TTC549 (cell line): ENCODE results near the gene ARID1B.

Experiments
- FAIRE-seq: peaks from 2 replicates; lab custom pipeline; 2012; peaks lifted over from hg19 to GRCh38; lab: Jason Lieb, UNC

Gene ARID1B

DNA sequence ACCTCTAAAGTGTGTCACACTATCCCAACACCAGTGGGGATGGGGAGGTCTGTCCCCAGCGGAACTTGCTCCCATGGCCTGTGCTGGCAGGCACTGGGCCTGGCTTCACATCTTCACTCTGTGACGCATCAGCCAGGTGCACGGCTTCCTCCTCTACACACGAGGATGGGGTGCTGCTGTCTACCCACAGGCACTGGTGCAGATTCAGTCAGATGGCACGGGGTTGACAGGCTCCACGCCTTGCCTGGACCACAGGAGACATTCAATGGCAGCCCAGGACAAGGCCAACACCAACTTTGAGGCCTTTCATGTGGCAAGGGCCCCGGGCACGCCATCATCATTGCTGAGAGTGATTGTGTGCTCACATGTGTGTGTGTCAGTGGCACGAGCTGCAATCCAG lies 453.7 kb downstream of the ARID1B start:
- no peak for FAIRE-seq

DNA sequence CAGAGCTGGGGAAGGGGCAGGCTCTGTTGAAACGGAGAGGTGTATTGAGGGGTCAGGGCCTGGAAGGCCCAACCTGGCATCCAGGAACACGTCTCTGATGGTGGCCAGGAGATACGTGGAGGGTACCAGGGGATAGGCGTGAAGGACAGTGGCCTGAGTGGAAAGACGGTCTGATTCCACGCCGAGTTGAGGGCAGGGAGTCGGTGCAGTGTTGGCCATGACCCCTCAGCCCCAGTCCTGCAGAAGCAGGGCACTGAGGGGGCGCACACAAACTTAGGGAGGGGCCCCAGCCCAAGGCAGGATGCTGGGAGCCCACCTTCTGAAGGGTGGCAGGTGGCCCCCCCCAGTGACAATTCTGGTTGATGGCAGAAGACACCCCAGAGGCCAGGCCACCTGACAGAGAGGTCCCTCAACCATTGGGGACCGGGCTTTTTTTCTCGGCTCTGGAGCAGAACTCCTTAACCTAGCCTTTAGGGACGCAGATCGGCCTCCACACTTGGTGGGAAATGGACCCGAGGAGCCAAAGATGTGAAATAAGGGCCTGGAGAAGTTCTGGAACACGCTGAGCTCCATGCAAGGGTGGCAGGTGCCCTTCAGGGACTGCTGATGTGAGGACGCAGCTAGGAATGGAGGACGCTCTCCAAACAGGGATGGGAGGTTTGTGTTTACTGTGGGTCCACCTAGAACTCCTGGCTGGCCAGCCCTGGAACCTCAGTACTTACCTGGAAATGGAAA lies 455.1 kb downstream of the ARID1B start:
- no peak for FAIRE-seq

DNA sequence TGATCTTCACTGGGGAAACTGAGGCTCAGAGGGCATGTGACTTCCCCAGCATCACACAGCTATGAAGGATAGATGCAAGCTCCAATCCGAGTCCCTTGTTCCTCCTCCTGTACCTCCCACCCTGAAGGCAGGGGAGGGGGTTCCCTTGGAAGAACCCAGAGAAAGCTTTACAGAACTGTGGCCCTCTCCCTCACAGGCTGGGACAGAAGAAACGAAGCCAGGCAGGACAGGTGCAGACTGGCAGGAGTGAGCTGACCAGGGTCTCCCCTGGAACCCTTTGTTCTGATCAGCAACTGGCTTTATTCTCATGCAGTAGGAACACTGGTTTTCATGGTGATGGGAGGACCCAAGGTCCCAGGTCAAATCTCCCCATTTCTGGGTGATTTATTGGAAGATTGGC lies 456.0 kb downstream of the ARID1B start:
- no peak for FAIRE-seq

DNA sequence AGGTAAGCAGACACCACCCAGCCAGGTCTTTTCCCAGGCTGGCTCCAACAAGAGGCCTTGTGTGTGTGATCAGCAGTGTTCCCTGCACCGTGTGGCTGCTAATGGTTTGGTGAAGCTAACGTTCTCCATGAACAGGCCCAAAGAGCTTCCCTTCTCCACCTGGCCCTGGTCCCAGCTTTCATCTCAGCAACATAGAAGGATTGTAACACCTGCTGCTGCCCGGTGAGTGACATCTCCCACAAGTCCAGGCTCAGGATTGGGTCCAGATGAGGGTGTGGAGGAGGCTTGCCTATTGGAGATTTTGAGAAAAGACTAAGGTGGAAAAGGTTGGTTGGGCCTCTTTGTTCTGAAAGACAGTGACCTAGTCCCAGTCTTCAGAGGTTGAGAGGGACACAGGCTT lies 456.5 kb downstream of the ARID1B start:
- FAIRE-seq = no peak

DNA sequence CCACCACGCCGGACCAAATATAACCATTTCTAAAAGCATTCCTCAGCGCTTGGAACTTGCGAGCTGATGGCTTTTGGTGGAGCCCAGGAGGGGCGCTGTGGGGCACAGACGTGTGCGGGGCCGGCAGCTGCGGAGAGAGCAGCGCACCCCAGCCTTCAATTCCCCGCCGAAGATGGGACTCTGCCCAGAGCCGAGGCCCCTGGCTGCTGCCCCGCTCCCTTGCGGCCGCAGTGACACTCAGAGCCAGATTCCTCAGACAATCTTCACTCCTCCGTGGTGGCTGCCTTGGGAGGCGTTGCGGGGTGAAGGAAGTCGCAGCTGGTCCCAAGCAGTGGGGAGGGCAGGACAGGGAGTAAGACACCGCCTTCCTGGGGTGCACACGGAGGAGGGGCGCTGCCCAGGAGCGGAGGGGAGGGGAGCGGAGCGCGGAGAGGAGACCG lies 458.4 kb downstream of the ARID1B start:
- no peak for FAIRE-seq

DNA sequence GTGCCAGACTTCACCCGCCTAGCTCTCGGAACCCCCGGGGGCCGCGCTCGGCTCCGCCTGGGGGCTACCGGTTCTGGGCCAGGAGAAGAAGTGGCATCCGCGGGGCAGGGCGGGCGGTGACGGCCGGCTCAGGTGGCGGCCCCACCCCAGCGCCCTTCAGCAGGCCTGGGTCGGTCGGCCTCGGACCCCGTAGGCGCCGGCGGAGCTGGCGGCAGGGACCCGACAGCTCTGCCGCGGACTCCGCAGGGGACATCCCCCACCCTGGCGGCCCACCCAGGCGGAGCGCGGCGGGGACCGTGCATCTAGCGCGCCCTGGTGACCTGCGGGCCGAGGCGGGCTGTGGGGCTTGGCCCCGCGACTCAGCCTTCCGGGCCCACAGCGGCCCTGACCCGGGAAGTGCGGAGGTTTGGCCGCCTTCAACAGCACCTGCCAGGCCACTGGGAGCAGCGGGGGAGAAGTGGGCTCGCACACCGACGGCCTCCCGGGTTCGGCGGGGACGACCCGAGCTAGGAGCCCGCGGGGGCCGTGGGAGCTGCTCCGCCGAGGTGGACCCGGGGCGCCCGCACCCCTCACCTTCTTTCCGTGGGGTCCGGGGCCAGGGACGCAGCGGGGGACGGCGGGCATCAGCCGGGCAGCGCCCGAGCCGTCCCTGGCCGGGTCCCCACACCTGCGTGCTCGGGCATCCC lies 459.0 kb downstream of the ARID1B start:
- no peak for FAIRE-seq

DNA sequence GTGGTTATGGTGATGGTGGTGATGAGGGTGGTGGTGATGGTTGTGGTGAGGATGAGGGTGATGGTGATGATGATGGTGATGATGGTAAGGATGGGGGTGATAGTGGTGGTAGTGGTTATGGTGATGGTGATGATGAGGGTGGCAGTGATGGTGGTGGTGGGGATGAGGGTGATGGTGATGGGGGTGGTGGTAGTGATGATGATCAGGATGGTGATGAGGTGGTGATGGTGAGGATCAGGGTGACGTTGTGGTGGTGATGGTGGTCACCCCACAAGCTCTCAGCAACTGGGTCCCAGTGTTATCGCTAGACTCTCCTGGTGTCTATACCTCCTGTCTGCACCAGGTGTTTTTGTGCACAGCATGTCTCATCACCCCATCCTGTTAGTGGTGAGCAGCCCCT lies 461.2 kb downstream of the ARID1B start:
- FAIRE-seq = no peak

DNA sequence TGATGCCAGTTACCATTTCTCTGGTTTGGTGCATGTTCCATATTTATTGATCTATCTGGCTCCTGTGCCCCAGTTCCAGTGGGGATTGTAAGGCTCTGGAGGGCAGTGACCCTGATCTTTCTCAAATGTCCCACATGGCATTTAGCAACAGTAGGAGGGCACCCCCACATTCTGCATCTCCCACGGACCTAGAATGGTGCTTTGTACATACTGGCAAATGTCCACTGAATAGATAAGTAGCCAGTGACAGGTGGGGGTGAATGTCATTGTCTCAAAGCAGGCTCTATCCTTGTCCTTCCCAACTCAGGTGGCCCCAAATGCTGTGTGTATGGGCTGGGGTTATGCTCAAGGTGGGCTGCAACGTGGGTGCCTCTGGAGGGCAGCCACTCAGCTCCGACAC lies 462.0 kb downstream of the ARID1B start:
- no peak for FAIRE-seq

DNA sequence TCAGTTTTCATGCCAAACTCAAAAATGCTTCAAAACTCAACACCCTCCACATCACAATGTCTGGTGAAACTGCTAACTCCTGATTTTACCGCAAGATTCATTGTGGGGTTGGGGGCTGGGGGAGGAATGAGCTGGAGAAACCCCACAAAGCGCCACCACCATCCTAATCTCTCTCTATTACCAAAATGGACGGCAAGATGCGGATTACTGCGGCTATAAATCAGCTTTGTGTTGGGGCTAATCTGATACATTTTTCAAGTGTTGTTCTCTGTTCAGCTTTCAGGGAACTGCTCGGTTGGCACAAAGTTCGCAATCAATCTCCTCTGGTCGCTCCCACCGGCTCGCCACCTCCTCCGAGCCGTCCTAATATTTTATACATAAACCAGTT lies 462.5 kb downstream of the ARID1B start:
- no peak for FAIRE-seq

DNA sequence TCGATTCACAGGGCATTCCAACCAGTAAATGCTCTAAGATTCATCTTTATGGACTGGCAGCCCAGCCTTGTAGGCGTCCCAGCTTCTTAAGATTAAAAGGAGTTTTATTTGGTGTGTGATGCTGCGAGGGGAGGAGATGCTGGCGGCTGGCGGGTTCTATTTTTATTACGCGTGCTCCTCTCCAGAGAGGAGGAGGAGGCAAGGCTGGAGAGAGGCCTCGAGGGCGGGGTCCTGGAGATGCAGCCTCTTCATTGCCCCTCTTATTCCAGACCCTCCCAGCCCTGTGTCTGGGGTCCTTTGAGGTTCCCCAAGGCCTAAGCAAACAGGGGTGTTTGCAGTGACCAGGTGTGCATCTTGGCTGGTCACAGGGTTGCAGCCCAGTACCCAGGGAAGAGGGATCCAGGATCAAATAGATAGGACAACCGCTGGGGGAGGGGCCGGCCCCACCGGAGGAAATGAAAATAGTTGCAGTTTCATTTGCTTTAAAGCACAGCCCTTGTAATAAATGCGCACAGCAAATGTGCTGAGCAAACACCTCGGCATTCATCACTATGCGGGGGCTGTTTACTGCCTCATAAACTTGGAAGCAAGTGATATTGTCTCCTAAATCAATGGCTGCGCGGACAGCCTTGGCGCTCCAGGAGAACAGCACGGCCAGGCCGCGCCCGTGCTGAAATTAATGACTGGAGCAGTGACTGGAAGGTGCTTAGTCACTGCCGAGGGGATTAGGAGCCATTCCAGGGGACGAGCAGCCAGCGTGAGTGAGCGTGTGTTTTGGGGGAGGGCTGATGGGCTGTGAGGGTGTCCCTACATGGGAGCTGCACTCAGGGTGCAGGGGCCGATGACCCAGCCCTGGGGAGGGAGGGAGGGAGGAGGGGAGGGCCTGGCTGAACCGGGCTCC lies 463.1 kb downstream of the ARID1B start:
- FAIRE-seq = no peak

DNA sequence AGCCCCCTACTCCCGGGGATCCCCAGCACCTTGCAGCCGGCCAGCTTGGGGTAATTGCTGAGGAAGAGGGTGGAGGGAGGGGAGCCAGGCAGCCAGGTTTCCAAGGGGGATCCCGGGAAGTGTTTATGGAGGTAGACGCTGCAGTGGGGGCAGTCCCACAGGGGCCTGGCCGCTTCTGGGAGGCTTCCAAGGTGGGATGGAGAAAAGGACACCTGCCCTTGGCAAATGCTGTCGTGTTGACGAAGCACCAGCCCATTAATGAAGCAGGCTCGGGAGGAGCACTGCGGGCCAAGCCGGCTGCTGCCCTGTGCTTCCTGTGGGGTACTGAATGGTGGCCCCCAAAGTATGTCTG lies 463.8 kb downstream of the ARID1B start:
- no peak for FAIRE-seq

DNA sequence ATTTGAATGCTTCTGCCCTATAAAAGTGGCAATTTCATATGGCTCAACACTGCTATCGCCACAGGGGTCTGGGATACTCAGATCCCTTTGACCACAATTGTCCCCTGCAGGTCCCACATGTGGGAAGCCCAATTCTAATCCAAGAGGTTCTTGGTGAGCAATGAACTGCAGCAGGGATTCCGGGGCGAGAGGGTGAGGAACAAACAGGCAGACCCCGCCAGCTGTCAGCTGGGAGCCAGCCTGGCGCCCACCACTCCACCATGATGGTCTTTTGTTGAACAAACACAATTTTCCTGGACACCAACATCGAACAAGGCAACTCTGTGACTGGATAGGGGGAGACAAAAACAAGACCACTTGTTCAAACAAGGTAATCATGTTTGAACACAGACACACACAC lies 465.6 kb downstream of the ARID1B start:
- FAIRE-seq = no peak

DNA sequence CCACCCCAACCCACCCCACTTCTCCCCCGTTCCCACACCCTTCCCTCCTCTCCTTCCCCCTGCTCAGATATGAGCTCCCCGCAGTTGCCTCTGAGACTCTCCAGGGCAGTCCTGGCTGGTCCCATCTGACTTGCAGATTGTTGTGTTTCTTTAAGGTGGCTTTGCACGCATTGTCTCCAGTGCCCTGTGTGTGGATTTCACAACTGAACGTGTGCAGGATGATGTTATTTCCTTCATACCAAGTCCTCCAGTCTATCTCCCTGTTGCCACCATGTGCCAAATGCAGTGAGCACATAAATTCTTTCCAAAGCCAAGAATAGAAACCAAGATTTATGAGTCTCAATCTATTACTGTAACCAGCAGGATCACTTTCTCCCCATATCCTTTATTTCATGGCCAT lies 467.0 kb downstream of the ARID1B start:
- no peak for FAIRE-seq

DNA sequence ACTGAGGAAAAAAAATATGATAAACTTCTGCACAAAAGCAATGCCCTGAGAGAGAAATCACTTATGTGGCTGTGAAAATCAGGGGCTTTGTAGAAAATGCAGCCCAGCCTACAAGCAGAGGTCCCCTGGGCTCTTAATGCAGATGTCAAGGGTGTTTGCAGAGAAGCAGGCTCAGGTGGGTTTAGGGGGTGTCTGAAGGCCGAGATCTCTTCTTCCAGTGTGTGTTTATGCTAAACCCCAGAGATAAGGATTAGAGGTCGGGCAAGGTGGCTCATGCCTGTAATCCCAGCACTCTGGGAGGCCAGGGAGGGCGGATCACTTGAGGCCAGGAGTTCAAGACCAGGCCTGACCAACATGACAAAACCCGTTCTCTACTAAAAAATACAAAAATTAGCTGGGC lies 467.6 kb downstream of the ARID1B start:
- no peak for FAIRE-seq

DNA sequence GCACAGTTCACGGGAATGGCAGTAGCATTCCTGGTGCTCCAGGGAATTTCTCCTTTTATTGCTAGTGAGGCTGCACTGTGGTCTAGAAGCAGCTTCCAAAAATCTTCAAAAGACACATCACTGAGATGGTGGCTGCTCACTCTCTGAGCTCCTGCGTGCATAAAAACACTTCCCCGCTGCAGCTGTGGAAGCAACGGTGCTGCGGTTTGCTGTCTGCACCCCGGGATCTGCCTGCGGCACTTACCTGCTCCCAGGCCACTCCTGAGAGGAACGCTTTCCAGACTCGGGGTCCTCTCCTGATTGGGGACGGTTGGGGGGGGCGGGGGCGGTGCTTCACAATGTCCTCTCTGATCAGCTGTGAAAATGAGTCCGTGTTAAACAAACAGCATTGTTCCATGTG lies 468.3 kb downstream of the ARID1B start:
- FAIRE-seq = no peak

DNA sequence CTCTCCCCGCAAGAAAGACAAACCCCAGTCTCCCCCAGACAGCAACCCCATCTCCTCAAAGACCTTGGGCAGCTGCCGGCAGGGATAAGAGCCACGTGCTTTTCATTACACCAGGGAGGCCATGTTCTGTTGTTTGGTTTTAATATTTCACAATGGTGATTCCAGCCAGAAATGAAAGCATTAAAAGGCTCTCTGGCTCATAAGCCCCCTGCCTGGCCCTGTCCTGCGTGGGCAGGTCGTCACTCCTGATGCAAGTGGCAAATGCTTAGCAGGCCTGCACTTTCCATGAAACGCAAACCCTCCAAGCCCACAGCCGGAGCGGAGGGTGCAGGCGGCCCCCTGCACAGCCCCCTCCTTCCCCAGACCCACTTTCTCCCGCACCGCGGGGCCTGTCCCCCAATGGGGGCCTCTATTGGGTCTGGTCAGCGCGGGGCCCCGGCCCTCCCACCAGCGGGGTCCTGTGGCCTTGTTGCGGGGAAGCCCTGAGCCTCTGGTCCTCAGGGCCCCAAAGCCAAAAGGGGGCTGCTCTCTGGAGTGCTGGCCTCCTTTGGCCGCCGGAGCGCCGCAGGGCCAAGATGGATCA lies 469.0 kb downstream of the ARID1B start:
- FAIRE-seq = no peak

DNA sequence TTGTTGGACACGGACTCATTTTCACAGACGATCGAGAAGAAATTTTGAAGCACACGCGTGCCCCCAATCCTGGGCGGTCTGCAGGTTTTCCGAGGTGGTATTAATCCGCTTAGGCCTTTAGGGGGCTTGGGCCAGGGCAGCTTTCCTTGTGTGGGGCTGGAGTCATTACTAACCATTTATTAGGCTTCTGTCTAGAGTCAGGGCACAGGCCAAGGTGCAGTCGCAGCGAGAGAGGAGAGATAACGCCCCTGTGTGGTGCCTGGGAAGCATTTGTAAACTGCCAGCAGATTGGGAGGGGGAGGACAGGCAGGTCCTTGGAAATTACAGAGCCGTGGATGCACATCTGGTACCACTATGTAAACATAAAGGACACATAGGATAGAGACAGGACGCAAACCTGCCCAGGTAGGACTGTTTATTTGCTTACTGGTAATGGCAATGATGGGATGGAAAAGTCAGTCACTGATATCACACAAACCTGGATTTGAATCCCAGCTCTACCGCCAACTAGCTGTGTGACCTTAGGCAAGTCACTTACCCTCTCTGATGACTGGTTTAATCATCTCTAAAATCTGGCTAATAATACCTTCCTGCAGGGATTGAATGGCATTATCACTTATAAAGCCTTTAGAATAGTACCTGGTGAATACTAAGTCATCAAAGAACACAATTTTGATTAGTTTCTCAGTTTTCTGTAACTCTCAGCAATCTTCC lies 469.8 kb downstream of the ARID1B start:
- FAIRE-seq = no peak

DNA sequence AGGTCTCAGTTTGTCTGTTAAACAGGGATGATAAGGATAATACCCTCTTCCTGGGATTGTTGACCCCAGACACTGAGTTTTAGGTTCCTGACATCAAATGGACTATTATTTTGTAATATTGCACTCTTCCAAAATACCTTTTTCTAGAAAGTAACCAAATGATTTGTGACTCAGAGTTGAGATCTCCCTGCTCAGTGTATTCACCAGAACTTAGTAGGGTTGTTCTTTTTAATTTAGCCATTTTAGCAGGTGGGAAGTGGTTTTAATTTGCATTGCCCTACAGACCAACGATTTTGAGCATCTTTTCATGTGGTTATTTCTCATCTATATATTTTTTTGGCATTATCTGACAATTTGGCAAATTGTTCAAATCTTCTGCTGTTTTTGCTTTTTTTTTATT lies 471.1 kb downstream of the ARID1B start:
- FAIRE-seq = no peak

DNA sequence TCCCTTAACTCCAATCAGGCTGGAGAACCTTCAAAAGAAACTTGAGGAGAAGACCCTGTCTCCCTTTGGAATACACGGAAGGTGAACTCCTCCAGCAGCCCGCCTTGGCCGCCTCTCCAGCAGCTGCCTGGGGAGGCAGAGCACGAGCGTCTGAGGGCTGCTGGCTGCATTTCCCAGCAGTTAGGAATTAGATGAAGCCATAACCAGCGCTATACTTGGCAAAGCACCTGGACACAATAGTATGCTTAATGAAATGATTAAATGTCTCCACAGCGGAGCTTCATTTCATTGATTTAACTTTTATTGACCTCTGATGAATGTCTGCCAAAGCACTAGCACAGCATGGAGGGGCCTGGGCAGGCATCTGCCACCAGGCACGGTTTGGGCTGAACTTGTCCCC lies 472.6 kb downstream of the ARID1B start:
- FAIRE-seq = no peak

DNA sequence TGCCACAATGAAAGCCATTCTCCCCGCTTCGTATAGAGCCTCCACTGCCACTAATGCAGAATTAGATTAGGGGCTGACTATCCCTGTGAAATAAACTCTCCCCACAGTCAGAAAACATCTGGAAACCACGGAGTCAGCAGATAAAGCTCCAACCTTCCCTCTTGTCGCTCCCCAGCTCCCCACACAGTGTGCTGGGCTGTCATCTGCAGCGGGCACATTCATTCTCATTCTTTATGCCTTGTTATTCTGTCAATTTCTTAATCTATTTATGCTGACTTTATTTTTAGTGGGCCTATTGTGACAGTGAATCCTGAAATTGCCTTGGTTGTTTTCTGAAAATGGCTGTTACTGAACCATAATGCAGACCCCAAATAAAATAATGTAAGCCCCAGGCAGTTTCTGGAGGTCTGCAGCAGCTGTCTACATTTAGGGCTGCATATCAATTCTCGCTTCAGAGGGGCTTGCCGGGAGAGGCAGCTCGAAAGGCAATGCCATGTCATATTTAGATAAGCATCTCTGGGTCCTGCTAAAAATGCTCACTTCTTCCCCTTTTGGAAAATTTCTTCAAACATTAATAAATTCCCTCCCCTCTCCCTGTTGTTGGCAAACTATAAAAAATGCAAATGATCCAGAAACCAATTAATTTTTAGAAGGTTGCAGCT lies 474.5 kb downstream of the ARID1B start:
- no peak for FAIRE-seq

DNA sequence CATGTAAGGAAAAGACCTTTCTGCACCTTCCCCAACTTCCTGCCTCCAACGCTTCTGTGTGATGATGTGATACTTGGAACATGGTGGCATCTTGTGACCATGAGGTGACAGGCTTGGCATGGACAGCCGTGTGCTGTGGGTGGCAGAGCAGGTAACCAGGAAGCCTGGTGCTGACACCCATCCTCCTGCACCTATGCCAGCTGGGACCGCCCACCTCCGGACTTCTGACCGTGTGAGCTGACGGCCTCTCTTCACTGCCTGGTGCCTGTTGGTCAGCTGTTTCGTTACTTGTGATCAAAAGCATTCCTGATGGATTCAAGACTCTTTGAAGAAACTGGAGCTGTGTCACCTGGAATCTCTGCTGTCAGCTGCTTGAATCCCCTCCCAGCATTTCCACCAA lies 475.8 kb downstream of the ARID1B start:
- no peak for FAIRE-seq

DNA sequence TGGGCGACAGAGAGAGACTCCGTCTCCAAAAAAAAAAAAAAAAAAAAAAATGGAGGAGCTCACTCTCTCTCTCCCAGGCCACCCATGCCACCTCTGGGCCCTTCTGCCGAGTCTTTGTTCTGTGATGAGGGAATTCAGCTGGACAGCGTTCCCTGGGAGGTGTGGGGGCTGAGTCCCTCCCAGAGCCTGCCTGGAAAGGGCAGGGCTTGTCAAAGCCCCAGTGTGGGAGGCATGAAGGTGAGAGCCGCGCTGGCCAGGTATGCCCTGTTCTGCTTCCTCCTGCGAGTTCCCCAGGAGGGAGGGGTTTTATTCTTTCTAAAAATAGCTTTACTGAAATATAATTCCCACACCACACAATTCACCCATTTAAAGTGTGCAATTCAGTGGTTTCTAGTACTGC lies 476.5 kb downstream of the ARID1B start:
- no peak for FAIRE-seq
